SK-N-SH (cell line): Measurements from ENCODE around the gene TACR2. TPM values are rescaled to one million over a fixed set of nuclear protein-coding genes. Genes with fewer than 3 reads are reported as not detected.

Source experiments
- CTCF ChIA-PET: fragments of 300-600, 350-600 bp; formaldehyde crosslinking; extraction: SDS; loops from one replicate; lab custom pipeline; 2021; lab: Yijun Ruan, JAX
- POLR2A ChIA-PET: fragments of 350-600 bp; sonication (Branson Sonifier 250); formaldehyde crosslinking; extraction: SDS; loops from one replicate; lab custom pipeline; 2020; ENCODE audit warnings: antibody characterized with exemption, inconsistent platforms; lab: Yijun Ruan, JAX
- DNase-seq: peaks from one replicate; pipeline ENCODE4 v3.0.0; 2012
- H2AFZ ChIP-seq: fragments of 200-600 bp; sonication (generic); 2 replicates; pipeline ENCODE4 v1.8.1; 2016; ENCODE audit warnings: antibody characterized with exemption, mild to moderate bottlenecking, low read depth
- H3F3A ChIP-seq: fragments of 200-600 bp; sonication (generic); replicated peaks from 2 replicates; pipeline ENCODE3; 2016; ENCODE audit warnings: antibody characterized with exemption, mild to moderate bottlenecking; ENCODE audit not compliant: insufficient read depth
- H3K27ac ChIP-seq, 2 experiments: fragments of 200-500 bp in 1 of 2; fragments of 200-600 bp in 1 of 2; sonication (Bioruptor generic) in 1 of 2; sonication (generic), shearing (Covaris generic) in 1 of 2; 2 replicates each; pipeline versions ENCODE4 v1.5.1 to v1.6.1; 2014 to 2016; ENCODE audit warnings: low read depth in 2 of 2, inconsistent platforms in 1 of 2, low read length in 1 of 2, mild to moderate bottlenecking in 1 of 2, mixed read lengths in 1 of 2
- H3K27me3 ChIP-seq: fragments of 200-600 bp; sonication (generic), shearing (Covaris generic); 2 replicates; pipeline ENCODE4 v1.6.1; 2016; ENCODE audit warnings: mixed run types; ENCODE audit not compliant: insufficient read depth
- H3K36me3 ChIP-seq, 2 experiments: fragments of 200-500 bp in 1 of 2; fragments of 200-600 bp in 1 of 2; sonication (Bioruptor generic) in 1 of 2; sonication (generic) in 1 of 2; replicated peaks in 1 of 2; 2 replicates each; pipeline versions ENCODE3 to v1.5.1; 2014 to 2016; ENCODE audit warnings: low read length in 1 of 2, mild to moderate bottlenecking in 1 of 2; ENCODE audit not compliant: insufficient read depth in 2 of 2, control insufficient read depth in 1 of 2
- H3K4me1 ChIP-seq, 2 experiments: fragments of 200-500 bp in 1 of 2; fragments of 200-600 bp in 1 of 2; sonication (Bioruptor generic) in 1 of 2; sonication (generic), shearing (Covaris generic) in 1 of 2; 2 replicates each; pipeline versions ENCODE4 v1.5.1 to v1.6.1; 2014 to 2016; ENCODE audit warnings: low read depth in 1 of 2, low read length in 1 of 2, mixed run types in 1 of 2; ENCODE audit not compliant: insufficient read depth in 2 of 2, control insufficient read depth in 1 of 2
- H3K4me2 ChIP-seq: fragments of 200-600 bp; sonication (generic), shearing (Covaris generic); 2 replicates; pipeline ENCODE4 v1.6.1; 2017; ENCODE audit warnings: mixed run types
- H3K4me3 ChIP-seq, 2 experiments: fragments of 200-500 bp in 1 of 2; fragments of 200-600 bp in 1 of 2; sonication (Bioruptor generic) in 1 of 2; sonication (generic), shearing (Covaris generic) in 1 of 2; 2 replicates each; pipeline versions ENCODE4 v1.5.1 to v1.8.1; 2014 to 2016; ENCODE audit warnings: low read depth in 2 of 2, inconsistent platforms in 1 of 2, low read length in 1 of 2, mild to moderate bottlenecking in 1 of 2, mixed read lengths in 1 of 2, moderate library complexity in 1 of 2
- H3K79me2 ChIP-seq: fragments of 200-600 bp; sonication (generic); 2 replicates; pipeline ENCODE4 v1.8.1; 2017; ENCODE audit warnings: mild to moderate bottlenecking; ENCODE audit not compliant: insufficient read depth
- H3K9ac ChIP-seq: fragments of 200-600 bp; sonication (generic); 2 replicates; pipeline ENCODE4 v1.6.1; 2017; ENCODE audit warnings: mixed run types
- H3K9me2 ChIP-seq: fragments of 200-600 bp; sonication (generic); 2 replicates; pipeline ENCODE4 v1.6.1; 2017; ENCODE audit warnings: mixed run types
- H3K9me3 ChIP-seq: fragments of 200-600 bp; sonication (generic); 2 replicates; pipeline ENCODE4 v1.6.1; 2017; ENCODE audit warnings: mixed run types, mild to moderate bottlenecking, moderate library complexity
- H4K20me1 ChIP-seq: fragments of 200-600 bp; sonication (generic); 2 replicates; pipeline ENCODE4 v1.6.1; 2017; ENCODE audit warnings: mild to moderate bottlenecking, mixed run types; ENCODE audit not compliant: insufficient read depth
- ELF1 ChIP-seq: IDR thresholded peaks from 2 replicates; pipeline ENCODE4 v1.4.0; 2012
- MEF2A ChIP-seq: IDR thresholded peaks from 2 replicates; pipeline ENCODE4 v1.4.0; 2012; ENCODE audit warnings: low read depth, borderline replicate concordance
- RCOR1 ChIP-seq: fragments of 150-350 bp; IDR thresholded peaks from 2 replicates; pipeline ENCODE4 v1.6.1; 2017; ENCODE audit warnings: antibody characterized with exemption, low read length
- TCF12 ChIP-seq: IDR thresholded peaks from 2 replicates; pipeline ENCODE4 v1.4.0; 2012
- WGBS: methylation state at CpG from one replicate; pipeline ENCODE4 v1.1.6; 2017; ENCODE audit warnings: low lambda C conversion rate; 5-methylcytosine and 5-hydroxymethylcytosine counted together
- polyA plus RNA-seq, 3 experiments: library from polyadenylated mRNA; depleted of rRNA; stranded (reverse); fragments of >200 nt; gene quantifications; 2 replicates each; pipeline ENCODE4 v1.2.3, GENCODE V29; 2012
- TF ChIP-seq, protein P1 (sequence below): IDR thresholded peaks from 2 replicates; pipeline ENCODE4 v1.4.0; 2012; ENCODE audit warnings: low read depth, borderline replicate concordance
- TF ChIP-seq, protein P2 (sequence below): IDR thresholded peaks from 2 replicates; pipeline ENCODE4 v1.6.1; 2012; ENCODE audit warnings: mild to moderate bottlenecking, low read depth, low read length, moderate library complexity
- TF ChIP-seq, protein P3 (sequence below): IDR thresholded peaks from 2 replicates; pipeline ENCODE4; 2012
- TF ChIP-seq, protein P4 (sequence below): IDR thresholded peaks from 2 replicates; pipeline ENCODE4 v1.4.0; 2012; ENCODE audit warnings: low read depth, borderline replicate concordance

Gene TACR2
- polyA plus RNA-seq, 1 of the 3 experiments (the other 2 are of a cell fraction) = 0.02 TPM

DNA sequence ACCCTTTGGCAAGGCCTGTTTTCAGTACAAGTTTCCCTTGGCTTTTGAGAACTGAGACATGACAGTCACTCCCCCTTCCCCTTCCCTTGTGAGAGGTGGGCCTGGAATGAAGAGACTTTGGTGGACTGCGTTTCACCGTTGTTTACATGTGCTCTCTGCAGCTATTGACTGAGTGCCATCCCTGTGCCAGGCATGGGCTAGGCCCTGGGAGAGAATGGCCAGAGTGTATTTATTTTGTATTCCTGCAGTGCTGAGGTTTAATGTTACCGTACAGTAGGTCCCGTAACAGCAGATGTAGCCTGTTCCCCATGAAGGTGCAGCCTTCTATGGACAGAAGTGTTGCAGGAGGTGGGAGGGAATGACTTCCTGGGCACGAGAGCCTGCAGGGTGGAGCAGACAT lies 50.0 kb downstream of the TACR2 start:
- Histone ChIP-seq H3K9ac (no peak overlapping the region), H3K9me2 (no peaks in the 10 kb centered on the region), H4K20me1 (no peaks in the 10 kb centered on the region), H3K36me3 (peaks cover 22 to 31% of the 10 kb centered on the region in 2 experiments), H2AFZ (no peak overlapping the region), H3K79me2 (peaks cover 8% of the 10 kb centered on the region; the same call in 1 of the 2 replicates), H3K27ac (no peak overlapping the region), H3K4me3 (no peak overlapping the region), H3K9me3 (no peaks in the 10 kb centered on the region), H3K4me2 (no peak overlapping the region), H3F3A (peaks cover 7% of the 10 kb centered on the region), H3K27me3 (no peaks in the 10 kb centered on the region), H3K4me1 (peaks cover 10 to 13% of the 10 kb centered on the region in 2 experiments; a peak in 3 of 4 replicates)
- ChIA-PET POLR2A (no interaction called here), CTCF (no interaction called here)
- no peak for DNase-seq
- TF ChIP-seq MEF2A (no peak), ELF1 (no peak), TCF12 (no peak), RCOR1 (no peak)
- TF ChIP-seq, protein P1, sequence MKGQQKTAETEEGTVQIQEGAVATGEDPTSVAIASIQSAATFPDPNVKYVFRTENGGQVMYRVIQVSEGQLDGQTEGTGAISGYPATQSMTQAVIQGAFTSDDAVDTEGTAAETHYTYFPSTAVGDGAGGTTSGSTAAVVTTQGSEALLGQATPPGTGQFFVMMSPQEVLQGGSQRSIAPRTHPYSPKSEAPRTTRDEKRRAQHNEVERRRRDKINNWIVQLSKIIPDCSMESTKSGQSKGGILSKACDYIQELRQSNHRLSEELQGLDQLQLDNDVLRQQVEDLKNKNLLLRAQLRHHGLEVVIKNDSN = no peak
- TF ChIP-seq, protein P2, sequence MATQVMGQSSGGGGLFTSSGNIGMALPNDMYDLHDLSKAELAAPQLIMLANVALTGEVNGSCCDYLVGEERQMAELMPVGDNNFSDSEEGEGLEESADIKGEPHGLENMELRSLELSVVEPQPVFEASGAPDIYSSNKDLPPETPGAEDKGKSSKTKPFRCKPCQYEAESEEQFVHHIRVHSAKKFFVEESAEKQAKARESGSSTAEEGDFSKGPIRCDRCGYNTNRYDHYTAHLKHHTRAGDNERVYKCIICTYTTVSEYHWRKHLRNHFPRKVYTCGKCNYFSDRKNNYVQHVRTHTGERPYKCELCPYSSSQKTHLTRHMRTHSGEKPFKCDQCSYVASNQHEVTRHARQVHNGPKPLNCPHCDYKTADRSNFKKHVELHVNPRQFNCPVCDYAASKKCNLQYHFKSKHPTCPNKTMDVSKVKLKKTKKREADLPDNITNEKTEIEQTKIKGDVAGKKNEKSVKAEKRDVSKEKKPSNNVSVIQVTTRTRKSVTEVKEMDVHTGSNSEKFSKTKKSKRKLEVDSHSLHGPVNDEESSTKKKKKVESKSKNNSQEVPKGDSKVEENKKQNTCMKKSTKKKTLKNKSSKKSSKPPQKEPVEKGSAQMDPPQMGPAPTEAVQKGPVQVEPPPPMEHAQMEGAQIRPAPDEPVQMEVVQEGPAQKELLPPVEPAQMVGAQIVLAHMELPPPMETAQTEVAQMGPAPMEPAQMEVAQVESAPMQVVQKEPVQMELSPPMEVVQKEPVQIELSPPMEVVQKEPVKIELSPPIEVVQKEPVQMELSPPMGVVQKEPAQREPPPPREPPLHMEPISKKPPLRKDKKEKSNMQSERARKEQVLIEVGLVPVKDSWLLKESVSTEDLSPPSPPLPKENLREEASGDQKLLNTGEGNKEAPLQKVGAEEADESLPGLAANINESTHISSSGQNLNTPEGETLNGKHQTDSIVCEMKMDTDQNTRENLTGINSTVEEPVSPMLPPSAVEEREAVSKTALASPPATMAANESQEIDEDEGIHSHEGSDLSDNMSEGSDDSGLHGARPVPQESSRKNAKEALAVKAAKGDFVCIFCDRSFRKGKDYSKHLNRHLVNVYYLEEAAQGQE = no peak
- 98% methylated on average over 5 of the region's 5 CpGs for WGBS

DNA sequence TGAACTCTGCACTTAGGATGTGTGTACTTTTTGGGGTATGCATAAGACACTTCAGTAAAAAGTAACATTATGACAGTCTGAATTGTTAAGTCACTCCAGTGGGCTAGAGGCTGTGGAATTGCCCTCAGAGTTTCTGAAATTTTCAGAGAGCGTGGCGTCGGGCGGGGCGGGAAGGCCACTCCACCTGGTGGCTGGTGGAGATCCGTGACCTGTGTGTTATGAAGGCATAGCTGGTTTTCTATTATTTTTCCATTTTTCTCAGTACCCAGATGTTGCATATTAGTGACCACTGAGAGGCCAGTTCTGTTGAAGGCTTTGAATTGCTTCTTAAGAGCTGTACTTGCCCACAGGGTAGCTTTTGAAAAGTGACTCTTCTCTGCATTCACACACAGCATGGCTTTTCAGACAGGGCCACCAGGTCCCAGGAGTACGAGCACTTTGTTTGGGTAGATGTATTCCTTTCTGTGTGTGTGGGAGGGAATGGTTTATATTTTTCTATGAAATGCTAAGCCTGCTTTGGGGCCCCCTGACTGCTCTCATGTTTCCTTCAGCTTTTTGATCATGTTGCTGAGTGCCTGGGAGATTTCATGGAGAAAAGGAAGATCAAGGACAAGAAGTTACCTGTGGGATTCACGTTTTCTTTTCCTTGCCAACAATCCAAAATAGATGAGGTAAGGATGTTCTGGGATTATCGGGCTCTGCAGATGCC lies 52.3 kb downstream of the TACR2 start:
- H3K79me2 ChIP-seq = peaks cover 8% of the 10 kb centered on the region; the same call in 1 of the 2 replicates
- peaks cover 12% of the 10 kb centered on the region for H4K20me1 ChIP-seq
- H3K4me1 ChIP-seq = peaks cover 16 to 29% of the 10 kb centered on the region in 2 experiments

More for the DNA sequence above, 52.3 kb downstream of the TACR2 start:
- H3K9ac ChIP-seq = no peak overlapping the region
- no peak overlapping the region for H2AFZ ChIP-seq
- H3K4me2 ChIP-seq = no peak overlapping the region
- ChIA-PET CTCF (interaction anchor here (0.9 to 1.6 kb wide), 5 partner anchors 12 to 44 kb away, joined by 3 to 6 read pairs (median 3); no protein-coding TSS in a partner anchor), POLR2A (interaction anchor here (0.9 kb wide), 1 partner anchor 408 kb away, joined by 3 read pairs; the partner anchor contains the start of gene DDX21)
- H3K27ac ChIP-seq = no peak overlapping the region; a peak in 1 of 4 replicates
- H3K9me2 ChIP-seq = no peaks in the 10 kb centered on the region
- H3K4me3 ChIP-seq = no peak overlapping the region
- no peaks in the 10 kb centered on the region for H3K27me3 ChIP-seq
- 97% methylated on average over 9 of the region's 9 CpGs for WGBS
- no peak for TF ChIP-seq MEF2A
- TF ChIP-seq, protein P3, sequence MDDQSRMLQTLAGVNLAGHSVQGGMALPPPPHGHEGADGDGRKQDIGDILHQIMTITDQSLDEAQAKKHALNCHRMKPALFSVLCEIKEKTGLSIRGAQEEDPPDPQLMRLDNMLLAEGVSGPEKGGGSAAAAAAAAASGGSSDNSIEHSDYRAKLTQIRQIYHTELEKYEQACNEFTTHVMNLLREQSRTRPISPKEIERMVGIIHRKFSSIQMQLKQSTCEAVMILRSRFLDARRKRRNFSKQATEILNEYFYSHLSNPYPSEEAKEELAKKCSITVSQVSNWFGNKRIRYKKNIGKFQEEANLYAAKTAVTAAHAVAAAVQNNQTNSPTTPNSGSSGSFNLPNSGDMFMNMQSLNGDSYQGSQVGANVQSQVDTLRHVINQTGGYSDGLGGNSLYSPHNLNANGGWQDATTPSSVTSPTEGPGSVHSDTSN = no peak
- TF ChIP-seq, protein P1 = no peak
- TF ChIP-seq, protein P4, sequence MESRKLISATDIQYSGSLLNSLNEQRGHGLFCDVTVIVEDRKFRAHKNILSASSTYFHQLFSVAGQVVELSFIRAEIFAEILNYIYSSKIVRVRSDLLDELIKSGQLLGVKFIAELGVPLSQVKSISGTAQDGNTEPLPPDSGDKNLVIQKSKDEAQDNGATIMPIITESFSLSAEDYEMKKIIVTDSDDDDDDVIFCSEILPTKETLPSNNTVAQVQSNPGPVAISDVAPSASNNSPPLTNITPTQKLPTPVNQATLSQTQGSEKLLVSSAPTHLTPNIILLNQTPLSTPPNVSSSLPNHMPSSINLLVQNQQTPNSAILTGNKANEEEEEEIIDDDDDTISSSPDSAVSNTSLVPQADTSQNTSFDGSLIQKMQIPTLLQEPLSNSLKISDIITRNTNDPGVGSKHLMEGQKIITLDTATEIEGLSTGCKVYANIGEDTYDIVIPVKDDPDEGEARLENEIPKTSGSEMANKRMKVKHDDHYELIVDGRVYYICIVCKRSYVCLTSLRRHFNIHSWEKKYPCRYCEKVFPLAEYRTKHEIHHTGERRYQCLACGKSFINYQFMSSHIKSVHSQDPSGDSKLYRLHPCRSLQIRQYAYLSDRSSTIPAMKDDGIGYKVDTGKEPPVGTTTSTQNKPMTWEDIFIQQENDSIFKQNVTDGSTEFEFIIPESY = no peak
- H3K36me3 ChIP-seq = peaks cover 12 to 19% of the 10 kb centered on the region in 2 experiments
- peaks cover 16% of the 10 kb centered on the region for H3F3A ChIP-seq
- no peak for DNase-seq
- no peaks in the 10 kb centered on the region for H3K9me3 ChIP-seq
